ENCODE data around the gene SLC25A29.
"Not testable (repeated sequence)": the region's sequence is repeated elsewhere in the genome, so short reads cannot be mapped to it uniquely, and the experiment has no call there.

Gene SLC25A29

DNA sequence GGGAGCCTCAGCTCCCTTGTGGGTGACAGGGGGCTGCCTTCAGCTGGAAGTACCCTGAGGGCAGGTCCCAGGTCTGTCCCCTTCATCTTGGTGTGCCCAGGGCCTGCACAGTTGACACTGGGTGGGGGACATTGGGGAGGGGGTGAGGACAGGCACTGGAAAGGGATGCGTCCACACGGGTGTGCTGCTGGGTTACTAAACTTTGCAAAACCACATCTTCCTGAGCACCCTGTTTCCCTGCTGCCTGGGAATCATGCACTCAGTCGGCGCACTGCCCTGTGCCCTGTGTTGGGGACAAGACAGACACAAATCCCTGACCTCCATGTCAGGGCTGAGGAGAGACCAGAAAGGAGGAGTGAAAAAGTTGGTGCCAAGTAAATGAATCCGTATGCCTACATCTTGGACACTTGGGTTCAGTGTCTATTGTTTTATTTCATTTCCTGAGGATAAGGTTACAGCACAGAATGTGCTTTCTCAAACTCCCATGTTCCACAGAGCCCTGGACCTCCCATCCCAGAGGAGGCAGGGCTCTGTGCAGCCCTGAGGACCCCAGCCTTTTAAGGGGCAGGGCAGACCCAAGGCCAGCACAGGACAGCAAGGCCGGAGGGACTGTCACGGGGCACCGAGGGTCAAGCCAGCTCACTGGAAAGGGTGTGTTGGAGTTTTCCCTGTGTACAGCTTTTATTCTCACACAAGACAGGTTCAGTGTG lies 2.9 kb upstream of the SLC25A29 start:
- no peak for FAIRE-seq
- no peak for DNase-seq (ENCODE audit: insufficient read length, low spot score)
- no peak for TF ChIP-seq POLR2A (IDR thresholded peaks at IDR 0.05; ENCODE audit: low read depth, low read length)

DNA sequence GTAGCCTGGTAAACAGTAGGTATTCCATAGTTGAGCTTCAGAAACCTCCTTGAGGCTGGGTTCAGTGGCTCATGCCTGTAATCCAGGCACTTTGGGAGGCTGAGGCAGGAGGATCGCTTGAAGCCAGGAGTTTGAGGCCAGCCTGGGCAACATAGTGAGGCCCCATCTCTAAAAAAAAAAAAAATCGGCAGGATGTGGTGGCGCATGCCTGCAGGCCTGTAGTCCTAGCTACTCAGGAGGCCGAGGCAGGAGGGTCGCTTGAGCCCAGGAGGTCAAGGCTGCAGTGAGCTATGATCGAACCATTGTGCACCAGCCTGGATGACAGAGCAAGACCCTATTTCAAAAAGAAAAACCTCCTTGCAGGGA lies 2.2 kb upstream of the SLC25A29 start:
- DNase-seq (ENCODE audit: insufficient read length, low spot score); FAIRE-seq: not testable (repeated sequence)

DNA sequence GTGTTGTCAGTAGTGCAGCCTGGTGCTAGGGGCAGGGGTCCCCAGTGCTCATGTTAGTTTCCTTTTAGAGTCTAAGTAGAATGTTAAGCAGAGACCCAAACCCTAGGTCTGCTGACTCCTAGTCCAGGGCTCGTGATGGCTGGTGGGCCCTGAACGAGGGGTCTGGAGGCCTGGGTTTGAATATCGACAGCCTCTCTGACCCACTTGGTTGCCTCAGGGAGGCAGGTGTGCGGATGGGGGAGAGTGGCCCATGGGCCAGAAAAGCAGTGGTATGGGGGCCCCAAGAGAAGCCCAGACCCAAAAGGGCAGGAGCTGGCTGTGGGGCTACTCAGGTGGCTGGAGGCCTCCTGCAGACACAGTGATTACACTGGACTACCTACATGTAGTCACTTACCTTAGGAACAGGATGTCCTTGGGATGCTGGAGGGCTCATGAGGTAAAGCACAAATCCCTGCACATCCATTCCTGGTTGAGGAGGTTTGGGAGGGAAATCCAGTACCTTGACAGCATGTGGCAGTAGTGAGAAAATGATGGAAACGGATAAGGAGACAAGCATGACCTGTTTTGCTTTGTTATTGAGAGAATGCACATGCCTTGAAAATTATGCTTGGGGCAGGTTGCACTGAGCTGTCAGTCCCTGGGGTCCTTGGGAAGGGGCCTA lies 1.7 kb upstream of the SLC25A29 start:
- TF ChIP-seq POLR2A (IDR thresholded peaks at IDR 0.05; ENCODE audit: low read depth, low read length) = no peak
- no peak for DNase-seq (ENCODE audit: insufficient read length, low spot score)
- FAIRE-seq = no peak

DNA sequence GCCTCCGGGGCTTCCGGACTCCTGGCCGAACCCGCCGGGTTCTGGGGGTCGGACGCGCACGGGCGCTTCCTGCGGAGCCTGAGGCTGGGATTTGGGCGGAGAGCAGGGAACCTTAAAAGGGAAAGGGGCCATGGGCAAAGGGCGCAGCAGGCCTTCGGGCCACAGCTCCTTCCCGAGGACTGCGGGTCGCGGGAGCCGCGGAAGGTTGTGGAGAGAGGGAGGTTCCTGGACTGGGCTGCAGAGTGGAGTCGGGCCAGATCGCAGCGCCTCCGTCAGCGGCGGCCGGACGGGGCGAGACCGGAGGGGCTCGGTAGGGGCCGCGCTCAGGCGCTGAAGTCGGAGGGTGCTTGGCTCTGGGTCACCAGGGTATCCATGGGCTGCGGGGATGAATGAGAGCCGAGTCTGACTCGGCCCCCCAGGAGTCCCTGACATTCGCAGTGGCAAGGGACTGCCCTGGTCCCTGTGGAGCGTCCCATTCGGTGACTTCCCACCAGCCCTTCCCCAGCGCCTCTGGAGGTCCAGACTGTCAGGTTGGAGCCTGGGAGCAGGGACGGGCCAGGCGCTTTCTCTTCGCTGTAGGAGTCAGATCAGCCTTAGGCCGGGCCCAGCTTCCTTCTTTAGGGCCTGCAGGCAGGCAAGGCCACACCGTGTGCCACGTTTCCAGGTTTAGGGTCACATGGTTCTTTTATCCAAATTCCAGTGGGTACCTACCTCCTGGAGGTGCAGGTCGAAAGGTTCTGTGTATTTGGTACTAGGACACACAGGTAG lies 938 bp upstream of the SLC25A29 start:
- TF ChIP-seq POLR2A (IDR thresholded peaks at IDR 0.05; ENCODE audit: low read depth, low read length) = no peak
- DNase-seq (ENCODE audit: insufficient read length, low spot score) (no peak), FAIRE-seq (no peak)

DNA sequence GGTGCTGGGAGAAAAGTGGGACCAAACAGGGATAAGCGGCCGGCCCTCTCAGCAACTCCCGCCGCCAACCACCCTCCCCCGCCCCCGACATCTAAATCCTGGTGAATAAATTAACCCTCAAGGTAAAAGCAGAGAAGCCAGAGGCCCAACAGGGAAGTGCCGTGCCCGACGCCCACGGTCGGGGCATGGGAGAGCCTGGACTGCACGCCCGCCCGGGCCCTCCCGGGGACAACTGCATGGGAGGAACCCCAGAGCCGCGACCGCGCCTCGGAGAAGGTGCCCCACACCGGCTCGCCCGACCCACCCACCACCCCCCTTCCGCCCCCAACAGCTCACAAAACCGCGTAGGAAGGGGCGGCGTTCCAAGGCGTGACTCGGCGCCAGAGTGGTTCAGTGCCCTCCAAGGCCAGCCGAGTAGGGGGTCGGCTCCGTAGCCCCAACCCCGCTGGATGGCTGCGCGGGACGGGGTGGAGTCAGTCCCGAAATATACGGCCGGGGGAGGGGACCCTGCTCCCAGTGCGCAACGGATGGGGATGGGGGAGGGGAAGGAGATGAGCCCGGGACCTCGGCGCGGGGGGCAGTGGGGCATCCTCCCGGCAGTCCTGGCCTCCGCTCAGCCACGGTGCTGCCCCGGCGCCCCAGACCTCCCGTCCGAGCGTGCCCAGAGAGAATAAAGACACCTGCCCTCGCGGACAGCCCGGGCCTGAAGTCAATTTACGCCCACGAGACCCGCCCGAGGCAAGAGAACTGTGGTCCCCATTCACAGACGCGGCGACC lies 732 bp downstream of the SLC25A29 start:
- FAIRE-seq (no peak), DNase-seq (ENCODE audit: insufficient read length, low spot score) (peak; percentile 61)
- TF ChIP-seq POLR2A (IDR thresholded peaks at IDR 0.05; ENCODE audit: low read depth, low read length) = no peak

DNA sequence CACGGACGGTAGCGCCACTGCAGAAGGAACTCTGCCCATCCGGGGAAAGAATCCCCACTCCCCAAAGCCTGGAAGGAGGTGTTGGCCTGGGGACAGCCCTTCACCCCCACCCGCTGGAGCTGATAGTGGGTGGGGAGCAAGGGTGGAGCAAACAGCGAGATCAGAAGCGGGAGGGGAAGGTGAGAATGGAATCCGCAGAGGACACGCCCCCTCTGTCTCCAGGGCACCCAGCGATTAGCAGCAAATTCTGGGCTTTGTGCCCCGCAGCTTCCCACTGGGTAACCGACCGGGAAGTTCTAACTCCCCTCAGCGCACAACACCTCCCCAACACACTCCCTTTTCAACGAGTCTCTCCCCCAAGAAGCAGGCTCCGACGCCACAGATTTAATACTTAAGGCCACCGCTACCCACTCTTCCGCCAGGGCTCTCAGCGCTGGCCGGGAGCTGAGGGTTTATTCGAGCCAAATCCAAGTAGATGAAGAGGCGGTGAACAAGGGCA lies 1.4 kb downstream of the SLC25A29 start:
- FAIRE-seq = peak; percentile 80
- peak; percentile 55 for DNase-seq (ENCODE audit: insufficient read length, low spot score)
- no peak for TF ChIP-seq POLR2A (IDR thresholded peaks at IDR 0.05; ENCODE audit: low read depth, low read length)

DNA sequence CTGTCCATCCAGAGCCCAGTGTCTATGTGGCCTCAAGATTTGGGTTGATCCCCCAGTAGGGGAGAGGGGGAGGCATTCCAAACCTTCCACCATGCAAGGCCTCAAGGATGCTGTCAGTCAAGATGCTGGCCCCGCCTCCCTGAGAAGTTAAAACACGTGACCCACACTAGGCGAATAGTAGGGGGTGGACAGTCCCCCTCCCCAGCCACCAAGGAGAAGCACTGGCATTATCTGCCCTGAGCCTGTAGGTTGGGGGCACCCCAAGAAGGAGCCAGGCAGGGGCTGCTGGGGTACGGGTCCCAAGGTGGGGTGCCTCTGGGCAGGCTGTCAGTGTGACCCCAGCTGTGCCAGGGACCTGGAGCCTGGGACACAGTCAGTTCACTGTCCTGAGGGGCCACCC lies 2.3 kb downstream of the SLC25A29 start:
- no peak for DNase-seq (ENCODE audit: insufficient read length, low spot score)
- TF ChIP-seq POLR2A (IDR thresholded peaks at IDR 0.05; ENCODE audit: low read depth, low read length) = no peak
- FAIRE-seq = no peak

DNA sequence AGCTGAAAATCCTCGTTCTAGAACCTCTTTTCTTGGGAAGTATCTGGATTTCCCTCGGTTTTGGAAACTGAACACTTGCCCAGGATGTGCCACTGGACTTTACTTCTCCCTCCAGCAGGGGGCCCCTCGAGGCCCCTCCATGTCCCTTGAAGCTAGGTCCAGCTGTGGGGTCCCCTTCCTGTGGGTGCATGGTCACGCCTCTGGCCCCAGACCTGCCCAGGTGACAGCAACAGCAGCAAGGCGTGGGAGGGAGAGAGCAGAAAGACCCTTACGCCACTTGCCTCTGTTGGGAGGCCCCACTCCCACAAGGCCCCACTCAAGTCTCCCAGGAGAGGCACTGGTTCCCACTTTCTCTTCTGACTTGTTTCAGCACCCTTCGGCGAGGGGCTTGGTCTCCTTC lies 3.1 kb downstream of the SLC25A29 start:
- no peak for TF ChIP-seq POLR2A (IDR thresholded peaks at IDR 0.05; ENCODE audit: low read depth, low read length)
- FAIRE-seq (no peak), DNase-seq (ENCODE audit: insufficient read length, low spot score) (no peak)

DNA sequence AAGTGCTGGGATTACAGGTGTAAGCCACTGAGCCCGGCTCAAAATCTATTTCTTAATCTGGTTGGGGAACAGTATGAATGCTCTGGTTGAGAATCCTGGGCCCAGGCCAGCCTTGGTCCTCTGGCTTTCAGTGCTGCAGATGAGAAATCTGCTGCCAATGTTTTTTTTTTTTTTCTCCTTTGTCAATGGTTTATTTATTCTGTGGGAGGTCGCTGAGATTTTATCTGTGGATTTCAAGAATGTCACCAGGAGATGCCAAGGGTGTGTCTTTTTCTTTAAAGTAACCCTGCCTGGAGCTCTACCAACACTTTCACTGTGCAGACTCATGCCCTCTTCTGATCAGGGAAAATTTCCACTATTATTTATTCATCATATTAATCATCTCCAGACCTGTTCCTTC lies 3.6 kb downstream of the SLC25A29 start:
- DNase-seq (ENCODE audit: insufficient read length, low spot score) (no peak), FAIRE-seq (no peak)
- TF ChIP-seq POLR2A (IDR thresholded peaks at IDR 0.05; ENCODE audit: low read depth, low read length) = no peak

DNA sequence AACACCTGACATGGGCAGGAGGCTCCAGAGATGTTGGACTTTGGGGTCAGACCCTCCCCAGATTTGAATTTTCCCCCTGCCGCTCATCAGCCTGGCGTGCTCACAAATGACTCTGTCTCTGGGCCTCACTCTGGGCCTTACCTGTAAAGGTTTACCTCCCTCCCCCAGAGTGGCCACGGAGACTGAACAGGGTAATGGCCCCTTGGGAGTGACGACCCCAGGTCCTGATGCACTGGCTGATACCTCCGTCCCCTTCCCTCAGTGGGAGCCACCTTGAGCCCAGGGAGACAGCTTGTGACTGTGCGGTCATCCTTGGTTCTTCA lies 7.0 kb downstream of the SLC25A29 start:
- no peak for DNase-seq (ENCODE audit: insufficient read length, low spot score)
- TF ChIP-seq POLR2A (IDR thresholded peaks at IDR 0.05; ENCODE audit: low read depth, low read length) = no peak
- FAIRE-seq = no peak

DNA sequence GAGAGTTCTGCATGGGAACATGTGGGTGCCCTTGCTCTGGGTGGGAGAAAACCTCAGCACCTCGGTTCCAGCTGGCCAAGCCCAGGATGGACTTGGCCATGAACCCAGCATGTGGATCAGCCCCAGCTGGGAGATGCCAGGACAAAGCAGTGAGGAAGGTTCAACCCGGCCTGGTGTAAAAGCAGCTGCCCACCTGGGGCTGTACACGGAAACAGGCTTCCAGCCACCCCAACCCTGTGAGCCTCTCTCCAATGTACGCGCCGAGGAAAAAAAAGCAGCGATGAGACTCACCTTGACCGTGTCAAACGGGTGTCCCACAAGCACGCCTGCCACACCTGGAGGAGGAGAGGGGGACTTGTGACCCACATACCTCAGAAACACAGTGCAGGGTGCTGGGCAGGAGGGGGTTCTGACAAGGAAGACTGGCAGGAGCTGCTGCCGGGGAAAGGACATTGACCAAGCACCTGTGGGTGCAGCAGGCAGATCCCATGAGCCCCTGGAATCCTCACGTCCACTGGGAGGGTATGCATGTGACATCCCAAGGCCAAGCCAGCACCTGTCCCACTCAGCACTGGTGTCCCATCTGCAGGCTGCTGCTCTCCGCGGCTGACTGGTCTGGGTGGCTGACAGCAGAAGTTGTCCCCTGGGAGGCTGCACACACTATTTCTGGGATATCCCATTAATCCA lies 7.5 kb downstream of the SLC25A29 start:
- FAIRE-seq = no peak
- DNase-seq (ENCODE audit: insufficient read length, low spot score) = no peak
- TF ChIP-seq POLR2A (IDR thresholded peaks at IDR 0.05; ENCODE audit: low read depth, low read length) = no peak

DNA sequence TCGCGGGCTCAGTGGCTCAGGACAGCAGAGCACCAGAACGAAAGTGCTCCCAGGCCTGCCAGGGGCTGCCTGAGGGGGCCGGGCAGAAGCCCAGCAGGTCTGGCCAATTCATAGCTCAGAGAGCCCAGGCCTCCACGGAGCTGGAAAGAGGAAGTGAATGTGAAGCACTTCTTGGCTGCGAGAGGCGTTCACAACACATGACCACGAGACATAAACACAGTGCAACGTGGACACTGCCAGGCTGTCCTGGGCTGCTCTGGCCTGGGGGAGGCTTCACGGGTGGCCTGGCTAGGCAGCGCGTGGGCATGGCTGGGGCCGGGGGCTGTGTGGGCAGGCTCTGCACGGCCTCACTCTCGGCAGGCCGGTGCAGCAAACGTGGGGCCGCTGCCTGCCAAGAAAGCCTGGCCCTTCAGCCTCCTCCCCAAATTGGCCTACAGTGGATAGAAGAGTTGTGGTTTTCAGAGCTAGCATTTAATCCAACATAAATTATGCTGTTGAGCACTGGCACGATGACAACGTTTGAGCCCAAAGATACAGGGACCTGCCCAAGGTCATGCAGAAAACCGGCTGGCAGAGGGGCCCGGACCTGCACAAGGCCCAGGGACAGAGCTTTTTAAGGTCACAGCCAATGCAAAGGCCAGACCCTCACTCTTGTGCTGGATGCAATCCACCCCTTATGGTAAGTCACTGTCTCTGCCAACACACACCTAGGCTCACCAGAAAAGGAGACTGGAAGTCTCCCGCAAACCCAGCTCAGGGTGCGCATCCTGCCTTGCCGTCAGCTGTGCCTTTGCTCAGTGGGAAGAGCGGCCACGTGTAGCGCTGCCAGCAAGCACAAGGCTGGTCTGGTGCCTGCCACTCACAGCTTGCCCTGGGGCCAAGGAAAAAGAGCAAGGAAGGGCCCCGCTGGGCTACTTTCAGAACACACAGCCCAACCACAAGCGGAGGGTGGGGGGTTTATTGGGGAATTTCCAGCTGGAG lies 8.6 kb downstream of the SLC25A29 start:
- FAIRE-seq = no peak
- TF ChIP-seq POLR2A (IDR thresholded peaks at IDR 0.05; ENCODE audit: low read depth, low read length) = no peak
- no peak for DNase-seq (ENCODE audit: insufficient read length, low spot score)

DNA sequence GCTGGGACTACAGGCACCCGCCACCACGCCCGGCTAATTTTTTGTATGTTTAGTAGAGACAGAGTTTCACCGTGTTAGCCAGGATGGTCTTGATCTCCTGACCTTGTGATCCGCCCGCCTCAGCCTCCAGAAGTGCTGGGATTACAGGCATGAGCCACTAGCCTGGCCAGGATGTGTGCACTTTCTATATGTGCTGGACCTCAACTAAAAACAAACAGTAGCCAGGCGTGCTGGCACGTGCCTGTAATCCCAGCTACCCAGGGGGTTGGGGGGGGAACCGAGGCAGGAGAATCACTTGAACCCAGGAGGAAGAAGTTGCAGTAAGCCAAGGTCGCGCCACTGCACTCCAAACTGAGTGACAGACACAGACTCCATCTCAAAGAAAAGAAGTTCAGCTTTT lies 9.5 kb downstream of the SLC25A29 start:
- FAIRE-seq; DNase-seq (ENCODE audit: insufficient read length, low spot score): not testable (repeated sequence)

All from H54 (cell line).